Activated T-helper 17 cell treated with anti-CD3 and anti-CD28 coated beads, Interleukin-2, amount 50 U/mL, for 72 hours (primary cell): ENCODE measurements around the gene INTS6. TPM values are rescaled to one million over a fixed set of nuclear protein-coding genes. Genes with fewer than 3 reads are reported as not detected.
A peak's percentile ranks its signal among the peaks of the same experiment; 100 is the strongest.

ENCODE experiments used
- ATAC-seq: fragments of 150-1000 bp; cut with Tn5 transposase; replicated peaks from 2 replicates; pipeline ENCODE4 v1.10.0; 2021; ENCODE audit warnings: mild to moderate bottlenecking, moderate library complexity
- H3K27ac Mint-ChIP-seq: one replicate; pipeline ENCODE4 v1.8.0; 2022; ENCODE audit warnings: mixed read lengths
- H3K27me3 Mint-ChIP-seq: one replicate; pipeline ENCODE4 v1.8.0; 2022; ENCODE audit warnings: mixed read lengths
- H3K36me3 Mint-ChIP-seq: one replicate; pipeline ENCODE4 v1.8.0; 2022; ENCODE audit warnings: low read depth, mild to moderate bottlenecking, mixed read lengths
- H3K4me1 Mint-ChIP-seq: one replicate; pipeline ENCODE4 v1.8.0; 2022; ENCODE audit warnings: mixed read lengths
- H3K4me3 Mint-ChIP-seq: one replicate; pipeline ENCODE4 v1.8.0; 2022; ENCODE audit warnings: mild to moderate bottlenecking, mixed read lengths
- H3K9me3 Mint-ChIP-seq: one replicate; pipeline ENCODE4 v1.8.0; 2022; ENCODE audit warnings: mixed read lengths
- total RNA-seq, 2 donors: library from RNA; stranded (reverse); gene quantifications; one replicate each; pipeline ENCODE4 v1.2.3, GENCODE V29; 2022

Gene INTS6
- total RNA-seq, 2 donors from 2014 or later, result 54.2 to 69.4 TPM

GRCh38 chr13:51359352-51359751, 93.5 kb downstream of the INTS6 start:
- H3K27me3 Mint-ChIP-seq, result no peaks in the 10 kb centered on the region
- no peak overlapping the region for H3K4me3 Mint-ChIP-seq
- H3K36me3 Mint-ChIP-seq, result peaks cover 31% of the 10 kb centered on the region
- ATAC-seq, result no peak
- no peaks in the 10 kb centered on the region for H3K9me3 Mint-ChIP-seq
- peaks cover 4% of the 10 kb centered on the region for H3K4me1 Mint-ChIP-seq
- H3K27ac Mint-ChIP-seq, result no peak overlapping the region

- no peak overlapping the region for H3K4me3 Mint-ChIP-seq
- no peak for ATAC-seq
- H3K36me3 Mint-ChIP-seq, result peaks cover 22% of the 10 kb centered on the region
- H3K9me3 Mint-ChIP-seq, result no peaks in the 10 kb centered on the region
- no peaks in the 10 kb centered on the region for H3K27me3 Mint-ChIP-seq
- no peak overlapping the region for H3K27ac Mint-ChIP-seq
- peaks cover under 1% of the 10 kb centered on the region for H3K4me1 Mint-ChIP-seq
Observed at GRCh38 chr13:51357928-51358595, 94.8 kb downstream of the INTS6 start.

- no peaks in the 10 kb centered on the region for H3K9me3 Mint-ChIP-seq
- no peaks in the 10 kb centered on the region for H3K27me3 Mint-ChIP-seq
- peaks cover 8% of the 10 kb centered on the region for H3K36me3 Mint-ChIP-seq
- no peak for ATAC-seq
- H3K4me3 Mint-ChIP-seq, result no peak overlapping the region
- no peaks in the 10 kb centered on the region for H3K4me1 Mint-ChIP-seq
- no peak overlapping the region for H3K27ac Mint-ChIP-seq
Observed at GRCh38 chr13:51355217-51355616, 97.6 kb downstream of the INTS6 start.

DNA sequence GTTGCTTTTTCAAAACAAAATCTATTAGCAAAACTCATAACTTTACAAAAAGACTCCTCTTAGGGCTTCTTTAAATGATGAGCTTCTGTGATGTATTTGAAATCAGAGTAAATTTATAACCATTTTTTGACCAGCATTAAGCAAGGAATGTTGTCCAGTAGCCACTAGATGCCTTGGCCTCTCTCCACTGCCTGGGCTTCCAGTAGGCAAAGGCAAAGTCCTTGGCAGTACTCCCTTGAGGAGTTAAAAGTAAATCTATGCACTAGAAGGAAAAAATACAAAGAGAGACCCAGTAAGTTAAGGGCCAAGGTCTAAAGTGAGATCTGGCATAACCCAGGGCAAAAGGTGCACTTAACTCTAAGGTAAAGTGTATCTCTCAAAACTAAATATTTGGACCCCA, 103.8 kb downstream of the INTS6 start:
- no peak for ATAC-seq
- Mint-ChIP-seq H3K4me3 (no peak overlapping the region), H3K4me1 (no peaks in the 10 kb centered on the region), H3K36me3 (peaks cover 8% of the 10 kb centered on the region), H3K27me3 (no peaks in the 10 kb centered on the region), H3K9me3 (no peaks in the 10 kb centered on the region), H3K27ac (no peak overlapping the region)

GRCh38 chr13:51348069-51348967, 104.5 kb downstream of the INTS6 start:
- H3K4me1 Mint-ChIP-seq, result no peaks in the 10 kb centered on the region
- no peak for ATAC-seq
- no peak overlapping the region for H3K4me3 Mint-ChIP-seq
- H3K36me3 Mint-ChIP-seq, result peaks cover 8% of the 10 kb centered on the region
- no peaks in the 10 kb centered on the region for H3K27me3 Mint-ChIP-seq
- no peaks in the 10 kb centered on the region for H3K9me3 Mint-ChIP-seq
- H3K27ac Mint-ChIP-seq, result no peak overlapping the region

GRCh38 chr13:51347099-51347498, 105.7 kb downstream of the INTS6 start:
- Mint-ChIP-seq H3K36me3 (peaks cover 3% of the 10 kb centered on the region), H3K27ac (no peak overlapping the region), H3K27me3 (no peaks in the 10 kb centered on the region), H3K4me3 (no peak overlapping the region), H3K4me1 (no peaks in the 10 kb centered on the region), H3K9me3 (no peaks in the 10 kb centered on the region)
- no peak for ATAC-seq

DNA sequence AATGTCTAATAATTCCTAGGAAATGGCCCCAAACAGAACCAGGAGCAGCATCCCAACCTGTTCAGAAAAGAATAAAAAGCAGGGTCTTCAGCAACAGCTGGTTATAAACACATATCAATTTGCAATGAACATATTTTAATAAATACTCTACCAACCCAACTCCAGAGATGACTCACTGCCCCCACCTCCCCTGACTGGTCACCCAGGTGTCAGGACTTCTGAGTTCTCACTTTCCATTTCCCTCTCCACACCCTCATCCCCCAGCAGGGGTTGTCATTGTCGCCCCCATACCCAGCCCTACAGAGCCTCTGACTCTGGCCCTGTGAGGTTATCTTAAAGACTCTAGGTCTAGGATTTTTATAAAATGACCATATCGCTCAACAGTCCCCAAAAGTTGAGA, 106.4 kb downstream of the INTS6 start:
- H3K27me3 Mint-ChIP-seq, result no peaks in the 10 kb centered on the region
- no peak overlapping the region for H3K4me3 Mint-ChIP-seq
- H3K4me1 Mint-ChIP-seq, result no peaks in the 10 kb centered on the region
- ATAC-seq, result no peak
- H3K9me3 Mint-ChIP-seq, result no peaks in the 10 kb centered on the region
- H3K36me3 Mint-ChIP-seq, result no peaks in the 10 kb centered on the region
- H3K27ac Mint-ChIP-seq, result no peak overlapping the region

DNA sequence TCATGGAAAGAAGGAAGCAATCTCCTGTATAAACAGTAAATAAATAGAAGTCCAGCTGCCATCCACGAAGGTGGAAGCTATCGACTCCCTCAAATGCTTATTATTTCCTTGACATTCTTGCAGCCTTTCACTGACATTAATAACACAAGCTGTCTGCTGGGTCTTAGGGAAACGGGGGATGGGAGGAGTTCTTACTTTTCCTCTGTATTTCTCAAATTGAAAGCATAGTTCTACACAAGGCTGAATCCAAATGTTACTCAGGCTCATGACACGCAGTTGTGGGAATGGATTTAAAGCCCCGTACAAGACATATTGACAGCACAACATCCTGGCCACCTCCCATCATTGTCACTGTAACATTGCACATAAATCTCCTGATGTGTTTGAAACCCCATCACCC, 109.4 kb downstream of the INTS6 start:
- Mint-ChIP-seq H3K9me3 (no peaks in the 10 kb centered on the region), H3K4me1 (no peaks in the 10 kb centered on the region), H3K4me3 (no peak overlapping the region), H3K27ac (no peak overlapping the region), H3K36me3 (no peaks in the 10 kb centered on the region), H3K27me3 (no peaks in the 10 kb centered on the region)
- ATAC-seq, result no peak

DNA sequence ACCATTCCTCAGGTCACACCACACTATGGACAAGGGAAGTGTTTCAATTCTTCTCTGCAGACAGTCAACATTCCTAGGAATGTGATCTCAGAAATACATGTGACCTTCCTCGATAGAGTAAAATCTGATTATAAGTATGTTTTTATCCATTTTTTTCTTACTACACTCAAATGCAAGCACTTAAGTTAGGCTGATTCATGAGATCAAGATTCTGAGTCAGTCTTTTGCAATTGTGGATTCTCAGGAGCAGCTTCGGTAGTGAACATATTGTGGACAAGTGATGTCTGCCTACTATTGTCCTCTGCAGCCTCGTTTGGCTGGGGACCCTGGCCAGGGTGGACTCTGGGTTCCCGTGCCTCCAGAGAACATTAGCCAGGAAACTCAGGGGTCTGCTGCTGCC, 110.1 kb downstream of the INTS6 start:
- no peak overlapping the region for H3K27ac Mint-ChIP-seq
- H3K4me3 Mint-ChIP-seq, result no peak overlapping the region
- H3K27me3 Mint-ChIP-seq, result no peaks in the 10 kb centered on the region
- H3K9me3 Mint-ChIP-seq, result no peaks in the 10 kb centered on the region
- H3K36me3 Mint-ChIP-seq, result no peaks in the 10 kb centered on the region
- no peaks in the 10 kb centered on the region for H3K4me1 Mint-ChIP-seq
- ATAC-seq, result no peak

DNA sequence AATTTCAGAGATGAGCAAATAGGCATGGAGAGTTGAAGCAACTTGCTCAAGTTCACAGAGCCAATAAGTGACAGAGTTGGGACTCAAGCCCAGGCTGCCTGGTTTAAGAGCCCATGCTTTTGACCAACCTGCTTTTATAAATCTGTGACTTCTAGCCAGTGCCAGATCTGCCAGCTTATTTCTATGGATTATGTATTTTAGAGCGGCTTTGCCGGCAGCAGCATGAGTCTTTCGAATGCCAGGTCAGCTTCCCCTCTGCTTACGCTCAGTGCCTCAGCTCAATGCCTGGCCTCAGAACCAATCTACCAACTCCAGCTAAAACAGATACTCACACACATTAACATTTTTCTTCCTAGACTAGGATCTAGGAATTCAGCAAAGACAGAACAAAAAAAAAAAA, 111.0 kb downstream of the INTS6 start:
- Mint-ChIP-seq H3K27me3 (no peaks in the 10 kb centered on the region), H3K27ac (no peak overlapping the region), H3K36me3 (no peaks in the 10 kb centered on the region), H3K4me3 (no peak overlapping the region), H3K4me1 (no peaks in the 10 kb centered on the region), H3K9me3 (no peaks in the 10 kb centered on the region)
- ATAC-seq, result no peak

DNA sequence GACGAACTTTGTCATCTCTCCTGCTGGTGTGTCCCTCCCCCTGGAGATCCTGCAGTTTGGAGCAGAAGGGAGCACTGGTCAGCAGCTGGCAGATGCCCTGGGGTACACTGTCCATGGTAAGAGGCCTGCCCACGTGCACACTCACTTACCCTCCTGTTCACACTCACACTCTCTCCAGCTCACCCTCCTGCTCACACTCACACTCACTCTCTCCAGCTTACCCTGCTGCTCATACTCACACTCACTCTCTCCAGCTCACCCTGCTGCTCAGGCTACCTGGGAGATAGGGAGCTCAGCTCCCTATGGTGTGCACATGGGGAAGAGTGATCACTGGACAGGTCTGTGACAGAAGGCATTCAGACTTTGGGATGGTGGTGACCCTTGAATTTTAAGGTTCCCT, 111.6 kb downstream of the INTS6 start:
- Mint-ChIP-seq H3K27ac (peak overlapping the region; percentile 32), H3K27me3 (no peaks in the 10 kb centered on the region)

GRCh38 chr13:51339952-51340732, 112.7 kb downstream of the INTS6 start:
- Mint-ChIP-seq H3K27me3 (no peaks in the 10 kb centered on the region), H3K9me3 (no peaks in the 10 kb centered on the region), H3K27ac (no peak overlapping the region), H3K4me3 (no peak overlapping the region), H3K4me1 (no peaks in the 10 kb centered on the region), H3K36me3 (no peaks in the 10 kb centered on the region)
- peak; percentile 60 for ATAC-seq

More for the DNA sequence above, 111.6 kb downstream of the INTS6 start:
- ATAC-seq, result no peak
- Mint-ChIP-seq H3K36me3 (no peaks in the 10 kb centered on the region), H3K9me3 (no peaks in the 10 kb centered on the region), H3K4me3 (no peak overlapping the region), H3K4me1 (no peaks in the 10 kb centered on the region)

DNA sequence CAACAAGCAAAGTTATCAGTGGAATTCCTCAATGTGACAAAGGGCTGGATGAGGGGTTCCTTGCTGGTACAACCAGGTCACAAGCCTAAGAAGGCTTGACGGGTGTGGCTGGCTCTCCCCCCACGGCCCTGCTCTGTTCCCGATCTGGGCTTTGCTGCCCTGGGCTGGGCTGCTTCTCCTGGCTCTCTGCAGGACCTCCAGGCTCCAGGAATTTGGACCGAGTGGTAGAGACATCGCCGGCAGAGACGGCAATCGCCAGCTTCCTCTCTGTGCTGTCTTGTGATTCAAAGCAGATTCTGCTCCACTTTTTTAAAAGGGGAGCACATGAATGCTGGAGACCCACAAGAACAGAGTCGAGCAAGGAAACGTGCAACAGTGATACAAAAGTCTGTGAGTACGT, 113.5 kb downstream of the INTS6 start, which contains the start of gene SERPINE3:
TSS of gene SERPINE3 (plus strand) at position 338 of the 400 bp plus-strand sequence. CDS start 1,401 bp downstream, outside the sequence.
- no peak for ATAC-seq
- Mint-ChIP-seq H3K4me1 (no peaks in the 10 kb centered on the region), H3K27me3 (no peaks in the 10 kb centered on the region), H3K36me3 (no peaks in the 10 kb centered on the region), H3K27ac (no peak within 1 kb of the TSS), H3K9me3 (no peaks in the 10 kb centered on the region), H3K4me3 (no peak within 1 kb of the TSS)

- Mint-ChIP-seq H3K27me3 (no peaks in the 10 kb centered on the region), H3K4me3 (no peak overlapping the region)
Observed at GRCh38 chr13:51336746-51337145, 116.1 kb downstream of the INTS6 start.

More at GRCh38 chr13:51336746-51337145, 116.1 kb downstream of the INTS6 start:
- Mint-ChIP-seq H3K4me1 (no peaks in the 10 kb centered on the region), H3K27ac (no peak overlapping the region), H3K9me3 (no peaks in the 10 kb centered on the region), H3K36me3 (no peaks in the 10 kb centered on the region)
- no peak for ATAC-seq
